ENCODE results near the gene CLEC4F. TPM values are rescaled to one million over a fixed set of nuclear protein-coding genes. Genes with fewer than 3 reads are reported as not detected.

CLEC4F gene
- total RNA-seq, 2 donors from 2014 or later: 0.54 TPM; not detected in 1

DNA sequence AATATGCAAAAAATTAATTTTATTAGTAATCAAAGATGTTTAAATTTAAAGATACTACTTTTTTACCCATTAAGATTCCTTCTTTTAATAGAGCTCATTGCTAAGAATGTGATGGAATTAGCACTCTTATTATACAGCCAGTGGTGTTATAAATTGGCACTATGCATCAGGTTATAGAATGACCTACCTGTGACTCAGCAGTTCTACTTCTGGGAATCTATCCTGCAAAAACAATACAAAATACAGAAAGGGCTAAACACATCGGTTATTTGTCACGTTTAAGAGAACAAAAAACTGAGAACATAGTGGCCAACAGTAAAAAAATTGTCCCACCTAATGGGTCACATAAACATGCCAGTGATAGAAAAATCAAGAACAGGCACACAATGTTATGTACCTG lies 42.9 kb downstream of the CLEC4F start:
- Histone ChIP-seq H3K4me3 (no peak overlapping the region), H3K9me3 (no peaks in the 10 kb centered on the region), H3K36me3 (no peaks in the 10 kb centered on the region), H3K4me1 (ENCODE audit: control insufficient read depth in 1 of 2, low read depth in 2 of 2) (no peaks in the 10 kb centered on the region), H3K27ac (no peak overlapping the region), H3K27me3 (replicated peaks; ENCODE audit: insufficient read depth) (no peaks in the 10 kb centered on the region)
- no peak for DNase-seq (ENCODE audit: low spot score)
- no peak for ATAC-seq (ENCODE audit: insufficient number of reproducible peaks, low FRiP score, low read depth)
- TF ChIP-seq, protein P1, sequence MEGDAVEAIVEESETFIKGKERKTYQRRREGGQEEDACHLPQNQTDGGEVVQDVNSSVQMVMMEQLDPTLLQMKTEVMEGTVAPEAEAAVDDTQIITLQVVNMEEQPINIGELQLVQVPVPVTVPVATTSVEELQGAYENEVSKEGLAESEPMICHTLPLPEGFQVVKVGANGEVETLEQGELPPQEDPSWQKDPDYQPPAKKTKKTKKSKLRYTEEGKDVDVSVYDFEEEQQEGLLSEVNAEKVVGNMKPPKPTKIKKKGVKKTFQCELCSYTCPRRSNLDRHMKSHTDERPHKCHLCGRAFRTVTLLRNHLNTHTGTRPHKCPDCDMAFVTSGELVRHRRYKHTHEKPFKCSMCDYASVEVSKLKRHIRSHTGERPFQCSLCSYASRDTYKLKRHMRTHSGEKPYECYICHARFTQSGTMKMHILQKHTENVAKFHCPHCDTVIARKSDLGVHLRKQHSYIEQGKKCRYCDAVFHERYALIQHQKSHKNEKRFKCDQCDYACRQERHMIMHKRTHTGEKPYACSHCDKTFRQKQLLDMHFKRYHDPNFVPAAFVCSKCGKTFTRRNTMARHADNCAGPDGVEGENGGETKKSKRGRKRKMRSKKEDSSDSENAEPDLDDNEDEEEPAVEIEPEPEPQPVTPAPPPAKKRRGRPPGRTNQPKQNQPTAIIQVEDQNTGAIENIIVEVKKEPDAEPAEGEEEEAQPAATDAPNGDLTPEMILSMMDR (IDR thresholded peaks at IDR 0.05): no peak

DNA sequence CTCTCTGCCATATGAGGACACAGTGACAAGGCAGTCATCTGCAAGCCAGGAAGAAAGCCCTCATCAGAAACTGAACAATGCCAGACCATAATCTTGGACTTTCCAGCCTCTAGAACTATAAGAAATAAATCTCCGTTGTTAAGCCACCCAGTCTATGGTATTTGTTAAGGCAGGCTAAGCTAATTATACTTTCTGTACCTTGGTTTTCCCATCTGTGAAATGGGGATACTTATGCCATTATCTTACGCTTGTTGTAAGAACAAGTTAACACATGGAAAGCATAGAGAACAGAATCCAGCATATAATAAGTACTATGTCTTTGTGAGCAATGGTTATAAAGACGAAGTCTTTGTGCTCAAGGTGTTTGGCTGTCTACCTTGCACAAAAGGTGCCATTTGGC lies 44.1 kb downstream of the CLEC4F start:
- Histone ChIP-seq H3K9me3 (no peaks in the 10 kb centered on the region), H3K4me1 (ENCODE audit: control insufficient read depth in 1 of 2, low read depth in 2 of 2) (no peaks in the 10 kb centered on the region), H3K27ac (no peak overlapping the region), H3K4me3 (no peak overlapping the region), H3K36me3 (no peaks in the 10 kb centered on the region), H3K27me3 (replicated peaks; ENCODE audit: insufficient read depth) (no peaks in the 10 kb centered on the region)
- DNase-seq (ENCODE audit: low spot score): no peak
- TF ChIP-seq, protein P1 (IDR thresholded peaks at IDR 0.05): no peak
- ATAC-seq (ENCODE audit: insufficient number of reproducible peaks, low FRiP score, low read depth): no peak

DNA sequence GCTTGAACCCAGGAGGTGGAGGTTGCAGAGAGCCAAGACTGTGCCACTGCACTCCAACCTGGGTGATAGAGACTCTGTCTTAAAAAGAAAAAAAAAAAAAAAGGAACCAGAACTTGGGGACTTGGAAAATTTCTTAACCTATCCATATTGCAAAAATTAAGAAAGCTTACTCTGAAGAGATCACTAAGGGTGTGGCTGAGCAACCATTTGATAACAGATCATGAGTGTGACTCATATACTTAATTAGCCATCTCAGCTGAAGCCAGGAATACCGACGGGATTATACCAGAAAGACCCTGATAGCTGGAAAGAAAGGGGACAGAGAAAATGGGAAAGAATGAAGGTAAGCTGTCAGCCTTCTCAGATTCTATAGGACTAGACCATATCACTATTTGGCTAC lies 45.3 kb downstream of the CLEC4F start:
- TF ChIP-seq, protein P1 (IDR thresholded peaks at IDR 0.05): no peak

DNA sequence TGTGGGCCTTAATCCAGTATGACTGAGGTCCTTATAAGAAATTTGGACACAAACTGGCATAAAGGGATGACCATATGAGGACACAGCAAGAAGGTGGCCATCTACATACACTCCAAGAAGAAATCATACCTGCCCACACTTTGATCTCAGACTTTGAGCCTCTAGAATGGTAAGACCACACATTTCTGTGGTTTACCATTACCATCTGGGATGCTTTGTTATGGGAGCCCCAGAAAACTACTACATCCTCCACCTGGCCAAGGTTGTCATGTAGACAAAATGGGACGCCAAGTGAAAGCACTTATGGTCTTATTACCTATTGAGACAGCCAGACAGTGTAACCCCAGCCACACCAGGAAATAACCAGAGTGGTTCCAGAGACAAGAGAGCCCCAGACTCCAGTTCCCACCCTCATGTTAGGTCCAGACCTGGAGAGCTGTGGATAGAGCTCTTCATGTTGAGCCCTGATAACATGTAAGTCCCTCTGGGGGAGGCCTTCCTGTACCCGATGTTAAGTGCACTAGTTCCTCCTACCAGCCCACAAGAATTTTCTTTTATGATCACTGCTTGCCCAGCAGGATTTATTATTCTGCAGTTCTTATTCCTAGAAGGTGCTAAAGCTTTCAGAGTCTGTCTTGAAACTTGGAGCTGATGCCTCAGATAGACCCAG lies 47.8 kb downstream of the CLEC4F start:
- H3K4me3 ChIP-seq: no peak overlapping the region
- no peak for ATAC-seq (ENCODE audit: insufficient number of reproducible peaks, low FRiP score, low read depth)
- no peaks in the 10 kb centered on the region for H3K36me3 ChIP-seq
- TF ChIP-seq, protein P1 (IDR thresholded peaks at IDR 0.05): no peak
- H3K27ac ChIP-seq: no peak overlapping the region
- no peaks in the 10 kb centered on the region for H3K9me3 ChIP-seq
- H3K27me3 ChIP-seq (replicated peaks; ENCODE audit: insufficient read depth): peaks cover 4% of the 10 kb centered on the region
- peaks cover 3 to 5% of the 10 kb centered on the region in 2 donors for H3K4me1 ChIP-seq (ENCODE audit: control insufficient read depth in 1 of 2, low read depth in 2 of 2)
- DNase-seq (ENCODE audit: low spot score): no peak

More for the DNA sequence above, 45.3 kb downstream of the CLEC4F start:
- Histone ChIP-seq H3K27me3 (replicated peaks; ENCODE audit: insufficient read depth) (no peaks in the 10 kb centered on the region), H3K36me3 (no peaks in the 10 kb centered on the region), H3K9me3 (no peaks in the 10 kb centered on the region), H3K4me3 (no peak overlapping the region), H3K4me1 (ENCODE audit: control insufficient read depth in 1 of 2, low read depth in 2 of 2) (no peaks in the 10 kb centered on the region), H3K27ac (no peak overlapping the region)
- no peak for DNase-seq (ENCODE audit: low spot score)
- no peak for ATAC-seq (ENCODE audit: insufficient number of reproducible peaks, low FRiP score, low read depth)

DNA sequence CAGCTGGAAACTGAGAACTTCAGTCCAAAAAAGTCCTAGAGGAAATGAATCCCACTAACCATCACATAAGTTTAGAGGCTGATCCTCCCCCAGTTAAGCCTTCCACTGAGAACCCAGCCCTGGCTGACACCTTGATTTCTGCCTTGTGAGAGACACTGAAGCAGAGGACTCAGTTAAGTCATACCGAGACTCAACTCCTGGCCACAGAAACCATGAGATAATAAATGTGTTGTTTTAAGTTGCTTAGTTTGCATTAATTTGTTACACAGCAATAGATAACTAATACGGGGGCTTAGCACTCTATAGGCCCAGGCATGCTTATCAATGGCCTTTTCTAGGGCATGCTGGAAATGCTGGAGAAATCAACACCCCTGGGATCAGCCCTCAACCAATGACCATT lies 49.0 kb downstream of the CLEC4F start:
- peaks cover 10% of the 10 kb centered on the region for H3K27me3 ChIP-seq (replicated peaks; ENCODE audit: insufficient read depth)
- H3K9me3 ChIP-seq: no peaks in the 10 kb centered on the region
- TF ChIP-seq, protein P1 (IDR thresholded peaks at IDR 0.05): no peak
- H3K27ac ChIP-seq: no peak overlapping the region
- DNase-seq (ENCODE audit: low spot score) (no peak), ATAC-seq (ENCODE audit: insufficient number of reproducible peaks, low FRiP score, low read depth) (no peak)
- no peaks in the 10 kb centered on the region for H3K36me3 ChIP-seq
- H3K4me1 ChIP-seq (ENCODE audit: control insufficient read depth in 1 of 2, low read depth in 2 of 2): peaks cover 15% of the 10 kb centered on the region in 2 donors
- no peak overlapping the region for H3K4me3 ChIP-seq

Measured in thoracic aorta (tissue), 2 donors.